Thyroid gland (tissue), 4 donors: ENCODE data around the gene LGALSL. TPM values are rescaled to one million over a fixed set of nuclear protein-coding genes. Genes with fewer than 3 reads are reported as not detected.

ENCODE experiments used
- DNase-seq, 2 donors: peaks; one replicate each; pipeline ENCODE4 v3.0.0-alpha.2; 2019
- H3K27ac ChIP-seq, 3 donors: fragments of 200-600 bp; sonication (generic); 1 replicate in 2 of 3; 2 replicates in 1 of 3; pipeline ENCODE4 v1.5.1; 2016 to 2019; ENCODE audit warnings: mild to moderate bottlenecking in 1 of 3, moderate library complexity in 1 of 3
- H3K27me3 ChIP-seq: fragments of 200-600 bp; sonication (generic); one replicate; pipeline ENCODE4 v1.5.1; 2019
- H3K36me3 ChIP-seq, 2 donors: fragments of 200-600 bp; sonication (generic); one replicate each; pipeline ENCODE4 v1.5.1; 2016 to 2019
- H3K4me1 ChIP-seq, 2 donors: fragments of 200-600 bp; sonication (generic); one replicate each; pipeline ENCODE4 v1.5.1; 2017 to 2019
- H3K4me3 ChIP-seq, 3 donors: fragments of 200-600 bp; sonication (generic); replicated peaks in 1 of 3; 1 replicate in 2 of 3; 2 replicates in 1 of 3; pipeline ENCODE4 v1.5.1; 2016; ENCODE audit warnings: mild to moderate bottlenecking in 1 of 3
- H3K9me3 ChIP-seq: fragments of 200-600 bp; sonication (generic); one replicate; pipeline ENCODE4 v1.5.1; 2017
- POLR2A ChIP-seq, 2 donors: fragments of 450-650 bp; IDR thresholded peaks; one replicate each; pipeline ENCODE4 v1.6.1; 2017; ENCODE audit warnings: antibody characterized with exemption in 2 of 2, mild to moderate bottlenecking in 2 of 2, moderate library complexity in 1 of 2
- WGBS, 2 donors: methylation state at CpG; one replicate each; pipeline ENCODE4 v1.1.5; 2017; 5-methylcytosine and 5-hydroxymethylcytosine counted together
- intact Hi-C: fragments of 100-400 bp; cut with DNase I; formaldehyde crosslinking; loops from one replicate; pipeline ENCODE4 v1.15.1; 2023
- total RNA-seq, 4 donors: library from RNA; depleted of rRNA; stranded (reverse); fragments of >200 nt; gene quantifications; one replicate each; pipeline ENCODE4 v1.2.3, GENCODE V29; 2016
- TF ChIP-seq, protein P1 (sequence below), 6 experiments: fragments of 200-600 bp in 3 of 6; fragments of 450-650 bp in 3 of 6; sonication (generic) in 3 of 6; IDR thresholded peaks; one replicate each; pipeline ENCODE4 v1.5.1; 2016 to 2019; ENCODE audit warnings: antibody characterized with exemption in 6 of 6, mild to moderate bottlenecking in 2 of 6, inconsistent platforms in 1 of 6, moderate library complexity in 1 of 6

The LGALSL gene
- total RNA-seq, 4 donors from 2014 or later: 8.1 to 13.0 (median 10.4) TPM

DNA sequence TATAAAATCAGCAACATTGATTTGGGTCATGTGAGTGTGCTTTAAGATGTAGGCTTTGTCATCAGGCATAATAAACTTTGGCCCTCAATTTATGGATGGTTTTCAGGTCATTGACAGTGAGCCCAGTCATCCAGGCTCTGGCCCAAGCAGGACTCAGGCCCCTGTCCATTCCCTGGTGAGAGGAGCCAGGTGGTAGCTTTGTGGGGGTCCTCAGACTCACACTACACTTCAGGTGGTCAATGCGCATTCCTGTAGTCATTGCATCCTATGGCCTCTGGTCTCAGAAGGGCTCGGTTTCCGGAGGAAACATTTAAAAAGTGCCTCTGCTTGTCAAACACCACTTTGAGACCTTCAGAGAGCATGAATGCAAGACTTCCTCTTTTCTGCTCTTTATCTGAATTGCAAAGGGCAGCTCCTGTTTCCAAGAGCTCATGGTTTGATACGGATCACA, 20.2 kb downstream of the LGALSL start:
- Histone ChIP-seq H3K27me3 (no peaks in the 10 kb centered on the region), H3K4me1 (no peaks in the 10 kb centered on the region), H3K27ac (no peak overlapping the region), H3K9me3 (no peaks in the 10 kb centered on the region), H3K36me3 (no peaks in the 10 kb centered on the region), H3K4me3 (no peak overlapping the region)
- DNase-seq: no peak
- 83 to 96% methylated on average over 4 of the region's 4 CpGs for WGBS, 2 donors
- TF ChIP-seq, protein P1, sequence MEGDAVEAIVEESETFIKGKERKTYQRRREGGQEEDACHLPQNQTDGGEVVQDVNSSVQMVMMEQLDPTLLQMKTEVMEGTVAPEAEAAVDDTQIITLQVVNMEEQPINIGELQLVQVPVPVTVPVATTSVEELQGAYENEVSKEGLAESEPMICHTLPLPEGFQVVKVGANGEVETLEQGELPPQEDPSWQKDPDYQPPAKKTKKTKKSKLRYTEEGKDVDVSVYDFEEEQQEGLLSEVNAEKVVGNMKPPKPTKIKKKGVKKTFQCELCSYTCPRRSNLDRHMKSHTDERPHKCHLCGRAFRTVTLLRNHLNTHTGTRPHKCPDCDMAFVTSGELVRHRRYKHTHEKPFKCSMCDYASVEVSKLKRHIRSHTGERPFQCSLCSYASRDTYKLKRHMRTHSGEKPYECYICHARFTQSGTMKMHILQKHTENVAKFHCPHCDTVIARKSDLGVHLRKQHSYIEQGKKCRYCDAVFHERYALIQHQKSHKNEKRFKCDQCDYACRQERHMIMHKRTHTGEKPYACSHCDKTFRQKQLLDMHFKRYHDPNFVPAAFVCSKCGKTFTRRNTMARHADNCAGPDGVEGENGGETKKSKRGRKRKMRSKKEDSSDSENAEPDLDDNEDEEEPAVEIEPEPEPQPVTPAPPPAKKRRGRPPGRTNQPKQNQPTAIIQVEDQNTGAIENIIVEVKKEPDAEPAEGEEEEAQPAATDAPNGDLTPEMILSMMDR (IDR thresholded peaks at IDR 0.05): no peak
- no peak for TF ChIP-seq POLR2A (IDR thresholded peaks at IDR 0.05)
- intact Hi-C loops: no loop called here

DNA sequence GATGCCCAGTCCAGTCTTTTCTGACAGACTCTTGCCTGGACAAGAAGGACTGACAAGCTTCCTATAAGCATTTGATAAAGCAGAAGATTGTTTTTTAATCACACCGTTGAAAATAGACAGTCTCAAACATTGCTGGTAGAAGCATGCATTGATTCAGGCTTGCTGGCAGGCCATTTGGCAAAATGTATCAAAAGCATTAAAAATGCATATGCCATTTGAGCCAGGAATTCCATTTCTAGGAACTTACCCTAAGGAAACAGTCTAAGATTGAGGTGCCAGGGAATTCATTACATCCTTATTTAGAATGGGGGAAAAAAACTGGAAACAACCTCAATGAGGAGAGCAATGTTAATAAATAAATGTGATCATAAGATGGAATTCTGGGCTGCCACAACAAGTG, 20.7 kb downstream of the LGALSL start:
- Histone ChIP-seq H3K9me3 (no peaks in the 10 kb centered on the region), H3K27me3 (no peaks in the 10 kb centered on the region), H3K4me1 (no peaks in the 10 kb centered on the region), H3K36me3 (no peaks in the 10 kb centered on the region), H3K4me3 (no peak overlapping the region), H3K27ac (no peak overlapping the region)
- 62 to 68% methylated on average over 1 of the region's 1 CpG for WGBS, 2 donors
- no peak for TF ChIP-seq POLR2A (IDR thresholded peaks at IDR 0.05)
- TF ChIP-seq, protein P1 (IDR thresholded peaks at IDR 0.05): no peak
- intact Hi-C loops: no loop called here
- DNase-seq: no peak

DNA sequence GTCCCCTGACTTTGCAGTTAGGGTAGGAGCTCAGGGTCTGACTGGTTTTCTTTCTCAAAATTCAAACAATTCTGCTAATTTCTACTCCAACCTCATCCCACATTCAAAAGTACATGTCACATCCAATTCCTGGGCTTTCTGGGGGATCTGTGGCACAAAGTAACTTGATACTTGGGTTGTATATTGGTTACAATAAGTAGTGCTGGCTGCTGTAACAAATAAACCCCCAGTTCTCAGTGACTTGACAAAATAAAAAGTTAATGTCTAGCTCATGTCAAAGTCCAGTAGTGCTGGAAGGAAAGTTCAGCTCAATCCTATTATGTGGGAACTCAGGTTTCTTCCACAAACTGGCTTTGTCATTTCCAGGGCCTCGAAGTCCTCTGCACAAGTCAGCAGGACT, 23.1 kb downstream of the LGALSL start:
- intact Hi-C loops: no loop called here
- 94 to 97% methylated on average over 1 of the region's 1 CpG for WGBS, 2 donors
- TF ChIP-seq POLR2A (IDR thresholded peaks at IDR 0.05): no peak
- TF ChIP-seq, protein P1 (IDR thresholded peaks at IDR 0.05): no peak

DNA sequence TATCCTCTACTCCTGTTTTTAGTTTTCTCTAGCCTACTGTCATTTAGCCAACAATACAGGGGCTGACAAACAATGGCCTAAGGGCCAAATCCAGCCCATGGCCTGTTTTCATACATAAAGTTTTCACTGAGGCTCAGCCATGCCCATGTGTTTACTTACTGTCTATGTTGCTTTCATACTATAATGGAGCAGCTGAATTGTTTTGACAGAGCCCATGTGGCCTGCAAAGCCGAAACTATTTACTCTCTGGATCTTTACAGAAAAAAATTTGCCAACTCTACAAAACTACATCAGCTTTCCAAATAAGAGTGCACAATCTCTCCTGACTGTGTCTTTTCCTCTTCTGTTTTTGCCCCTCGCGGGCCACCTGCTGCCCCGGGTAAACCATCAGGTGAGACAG, 24.0 kb downstream of the LGALSL start:
- 90 to 93% methylated on average over 4 of the region's 4 CpGs for WGBS, 2 donors
- intact Hi-C loops: no loop called here

More for the DNA sequence above, 23.1 kb downstream of the LGALSL start:
- Histone ChIP-seq H3K36me3 (no peaks in the 10 kb centered on the region), H3K27me3 (no peaks in the 10 kb centered on the region), H3K27ac (no peak overlapping the region), H3K4me3 (no peak overlapping the region), H3K4me1 (no peaks in the 10 kb centered on the region), H3K9me3 (no peaks in the 10 kb centered on the region)
- no peak for DNase-seq

DNA sequence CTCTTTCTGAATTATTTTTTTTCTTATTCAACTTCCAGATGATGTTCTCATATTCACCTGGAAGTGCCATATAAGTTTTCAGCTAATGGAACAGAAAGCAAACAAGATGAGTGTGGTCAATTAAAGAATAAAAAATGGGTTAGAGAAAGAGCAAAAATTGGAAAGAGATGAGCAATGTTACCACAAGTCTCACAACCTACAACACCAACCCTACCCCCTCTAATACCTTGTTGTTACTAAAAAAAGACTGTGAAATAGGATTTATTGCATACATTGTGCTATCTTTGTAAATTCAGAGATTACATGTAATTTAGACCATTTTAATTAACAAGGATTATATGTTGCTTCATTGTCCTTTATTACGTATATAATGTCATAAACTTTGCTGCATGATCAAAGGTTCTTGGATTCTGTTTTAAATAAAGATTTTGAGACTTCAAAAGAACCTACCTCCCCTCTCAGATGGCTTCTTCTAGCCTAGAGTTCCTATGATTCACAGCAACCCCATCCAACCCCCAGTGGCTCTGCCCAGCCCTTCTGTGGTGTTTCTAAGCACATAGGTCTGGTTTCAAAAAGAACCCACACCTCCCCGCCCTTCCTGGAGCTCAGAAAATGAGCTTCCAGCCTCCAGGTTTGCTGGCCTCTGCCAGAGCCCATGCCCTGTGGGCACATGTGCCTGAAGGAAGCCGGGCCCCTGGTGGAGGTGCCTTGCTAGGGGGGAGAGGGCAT, 24.7 kb downstream of the LGALSL start:
- WGBS, 2 donors: 97 to 98% methylated on average over 3 of the region's 3 CpGs

More for the DNA sequence above, 24.0 kb downstream of the LGALSL start:
- TF ChIP-seq POLR2A (IDR thresholded peaks at IDR 0.05): no peak
- TF ChIP-seq, protein P1 (IDR thresholded peaks at IDR 0.05): no peak
- DNase-seq: no peak
- H3K27ac ChIP-seq: no peak overlapping the region
- no peaks in the 10 kb centered on the region for H3K36me3 ChIP-seq
- H3K9me3 ChIP-seq: no peaks in the 10 kb centered on the region
- H3K4me3 ChIP-seq: no peak overlapping the region
- H3K4me1 ChIP-seq: peaks cover 0 to 4% of the 10 kb centered on the region in 2 donors
- no peaks in the 10 kb centered on the region for H3K27me3 ChIP-seq

More for the DNA sequence above, 24.7 kb downstream of the LGALSL start:
- Histone ChIP-seq H3K36me3 (no peaks in the 10 kb centered on the region), H3K4me3 (no peak overlapping the region), H3K27ac (no peak overlapping the region), H3K4me1 (peaks cover 0 to 5% of the 10 kb centered on the region in 2 donors), H3K27me3 (no peaks in the 10 kb centered on the region), H3K9me3 (no peaks in the 10 kb centered on the region)
- DNase-seq: no peak
- TF ChIP-seq POLR2A (IDR thresholded peaks at IDR 0.05): no peak
- TF ChIP-seq, protein P1 (IDR thresholded peaks at IDR 0.05): no peak
- intact Hi-C loops: no loop called here
